Endothelial cell of umbilical vein (primary cell): ENCODE data around the gene OR8G1.

ENCODE experiments used
- EZH2 ChIP-seq: IDR thresholded peaks from 2 replicates; pipeline ENCODE4 v1.6.1; 2012; ENCODE audit warnings: borderline replicate concordance, low read depth, mild to moderate bottlenecking, moderate library complexity, low read length, inconsistent platforms; ENCODE audit not compliant: severe bottlenecking
- JUN ChIP-seq: IDR thresholded peaks from 2 replicates; pipeline ENCODE4 v1.6.1; 2011; ENCODE audit warnings: borderline replicate concordance, low read depth; ENCODE audit not compliant: insufficient read length, insufficient read depth

DNA sequence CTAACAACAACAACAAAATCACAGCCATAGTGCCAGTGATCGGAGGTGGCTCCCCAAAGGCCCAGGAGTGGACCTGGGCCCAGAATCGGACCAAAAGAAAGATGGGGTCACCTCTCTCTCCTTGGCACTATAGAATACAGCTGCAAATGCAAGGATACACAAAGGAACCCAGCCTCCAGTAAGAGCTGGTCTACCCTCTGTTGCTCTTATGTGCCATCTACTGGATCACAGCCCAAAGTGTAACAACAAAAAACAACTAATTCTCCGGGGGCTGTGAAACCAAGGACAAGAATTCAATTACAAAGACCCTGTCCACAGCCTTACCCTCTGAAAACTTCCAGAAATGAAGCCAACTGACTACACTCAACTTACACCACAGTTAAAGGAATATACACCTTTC lies 36.9 kb downstream of the OR8G1 start:
- no peak for TF ChIP-seq JUN
- no peak for TF ChIP-seq EZH2
